Measurements from ENCODE around the gene SLC9A7.

DNA sequence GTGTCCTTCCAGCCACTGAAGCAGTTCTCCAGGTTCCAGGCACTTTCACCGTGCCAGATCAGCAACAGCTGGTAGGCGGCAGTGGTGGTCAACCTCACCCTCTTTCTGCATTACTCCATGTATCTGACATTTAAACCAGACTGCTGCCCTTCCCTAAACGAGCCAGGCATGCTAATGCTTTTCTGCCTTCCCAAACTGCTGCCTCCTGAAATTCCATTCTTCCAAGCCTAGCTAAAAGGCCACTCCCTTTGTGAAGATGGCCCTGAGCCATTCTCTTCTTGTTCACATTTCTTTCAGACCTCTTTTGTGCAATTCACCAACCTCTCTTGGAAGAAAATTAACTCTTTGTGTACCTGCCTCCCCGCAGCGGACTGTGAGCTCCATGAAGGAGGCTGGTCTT is 111.7 kb downstream of the SLC9A7 start:
- TF ChIP-seq EZH2phosphoT487 (IDR thresholded peaks at IDR 0.05; ENCODE audit: insufficient read depth, low read depth) (no peak), EZH2 (IDR thresholded peaks at IDR 0.05; ENCODE audit: insufficient read depth, poor library complexity, severe bottlenecking) (no peak)
